ENCODE measurements around the gene RAB35. TPM values are rescaled to one million over a fixed set of nuclear protein-coding genes. Genes with fewer than 3 reads are reported as not detected.

RAB35 gene
- polyA plus RNA-seq, 1 donor from 2014 or later = 60.2 TPM

GRCh38 chr12:120089796-120090195 is 26.8 kb downstream of the RAB35 start:
- TF ChIP-seq TAF1 (IDR thresholded peaks at IDR 0.05; ENCODE audit: low read depth) = no peak
- no peak for TF ChIP-seq SMC3 (conservative IDR thresholded peaks at IDR 0.05; ENCODE audit: poor library complexity)
- TF ChIP-seq EZH2 (IDR thresholded peaks at IDR 0.05; ENCODE audit: borderline replicate concordance, insufficient read depth, low read length, poor library complexity, severe bottlenecking) = no peak
- TF ChIP-seq REST (IDR thresholded peaks at IDR 0.05; ENCODE audit: borderline replicate concordance) = no peak
- TF ChIP-seq MXI1 (conservative IDR thresholded peaks at IDR 0.05; ENCODE audit: poor library complexity, severe bottlenecking) = no peak
- TF ChIP-seq, protein P1, sequence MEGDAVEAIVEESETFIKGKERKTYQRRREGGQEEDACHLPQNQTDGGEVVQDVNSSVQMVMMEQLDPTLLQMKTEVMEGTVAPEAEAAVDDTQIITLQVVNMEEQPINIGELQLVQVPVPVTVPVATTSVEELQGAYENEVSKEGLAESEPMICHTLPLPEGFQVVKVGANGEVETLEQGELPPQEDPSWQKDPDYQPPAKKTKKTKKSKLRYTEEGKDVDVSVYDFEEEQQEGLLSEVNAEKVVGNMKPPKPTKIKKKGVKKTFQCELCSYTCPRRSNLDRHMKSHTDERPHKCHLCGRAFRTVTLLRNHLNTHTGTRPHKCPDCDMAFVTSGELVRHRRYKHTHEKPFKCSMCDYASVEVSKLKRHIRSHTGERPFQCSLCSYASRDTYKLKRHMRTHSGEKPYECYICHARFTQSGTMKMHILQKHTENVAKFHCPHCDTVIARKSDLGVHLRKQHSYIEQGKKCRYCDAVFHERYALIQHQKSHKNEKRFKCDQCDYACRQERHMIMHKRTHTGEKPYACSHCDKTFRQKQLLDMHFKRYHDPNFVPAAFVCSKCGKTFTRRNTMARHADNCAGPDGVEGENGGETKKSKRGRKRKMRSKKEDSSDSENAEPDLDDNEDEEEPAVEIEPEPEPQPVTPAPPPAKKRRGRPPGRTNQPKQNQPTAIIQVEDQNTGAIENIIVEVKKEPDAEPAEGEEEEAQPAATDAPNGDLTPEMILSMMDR (IDR thresholded peaks at IDR 0.05; ENCODE audit: poor library complexity, severe bottlenecking) = no peak
- TF ChIP-seq POLR2AphosphoS5 (IDR thresholded peaks at IDR 0.05) = no peak
- no peak for TF ChIP-seq EP300 (conservative IDR thresholded peaks at IDR 0.05; ENCODE audit: poor library complexity, severe bottlenecking)
- H3K9ac ChIP-seq (ENCODE audit: low read length) = no peak overlapping the region
- no peaks in the 10 kb centered on the region for H3K9me3 ChIP-seq (ENCODE audit: low read length)
- H3K36me3 ChIP-seq (ENCODE audit: insufficient read depth, low read length) = peaks cover 5% of the 10 kb centered on the region
- no peaks in the 10 kb centered on the region for H3K9me2 ChIP-seq (ENCODE audit: insufficient read depth, low read length)
- no peaks in the 10 kb centered on the region for H3K79me2 ChIP-seq (replicated peaks; ENCODE audit: insufficient read depth, low read length)
- peaks cover 3% of the 10 kb centered on the region for H4K20me1 ChIP-seq (ENCODE audit: insufficient read depth)
- H3K27me3 ChIP-seq (ENCODE audit: insufficient read depth, low read depth, low read length) = no peaks in the 10 kb centered on the region
- H3K27ac ChIP-seq (ENCODE audit: low read length) = no peak overlapping the region
- no peak overlapping the region for H3K4me3 ChIP-seq (ENCODE audit: low read length)
- no peak overlapping the region for H3K4me2 ChIP-seq (ENCODE audit: low read length)
- H2AFZ ChIP-seq (ENCODE audit: low read depth, low read length) = no peak overlapping the region
- H3F3A ChIP-seq (ENCODE audit: insufficient read depth, low read length, poor library complexity, severe bottlenecking) = no peaks in the 10 kb centered on the region

GRCh38 chr12:120089105-120089504 is 27.4 kb downstream of the RAB35 start:
- Histone ChIP-seq H3K36me3 (ENCODE audit: insufficient read depth, low read length) (peaks cover 5% of the 10 kb centered on the region), H3K9ac (ENCODE audit: low read length) (no peak overlapping the region), H3K79me2 (replicated peaks; ENCODE audit: insufficient read depth, low read length) (no peaks in the 10 kb centered on the region), H3K27me3 (ENCODE audit: insufficient read depth, low read depth, low read length) (no peaks in the 10 kb centered on the region), H3K4me2 (ENCODE audit: low read length) (no peak overlapping the region), H4K20me1 (ENCODE audit: insufficient read depth) (no peaks in the 10 kb centered on the region), H3F3A (ENCODE audit: insufficient read depth, low read length, poor library complexity, severe bottlenecking) (no peaks in the 10 kb centered on the region), H3K9me3 (ENCODE audit: low read length) (no peaks in the 10 kb centered on the region), H3K27ac (ENCODE audit: low read length) (no peak overlapping the region), H2AFZ (ENCODE audit: low read depth, low read length) (no peak overlapping the region), H3K9me2 (ENCODE audit: insufficient read depth, low read length) (no peaks in the 10 kb centered on the region), H3K4me3 (ENCODE audit: low read length) (no peak overlapping the region)
- TF ChIP-seq, protein P1 (IDR thresholded peaks at IDR 0.05; ENCODE audit: poor library complexity, severe bottlenecking) = no peak
- no peak for TF ChIP-seq MXI1 (conservative IDR thresholded peaks at IDR 0.05; ENCODE audit: poor library complexity, severe bottlenecking)
- TF ChIP-seq EZH2 (IDR thresholded peaks at IDR 0.05; ENCODE audit: borderline replicate concordance, insufficient read depth, low read length, poor library complexity, severe bottlenecking) = no peak
- TF ChIP-seq TAF1 (IDR thresholded peaks at IDR 0.05; ENCODE audit: low read depth) = no peak
- TF ChIP-seq SMC3 (conservative IDR thresholded peaks at IDR 0.05; ENCODE audit: poor library complexity) = no peak
- no peak for TF ChIP-seq POLR2AphosphoS5 (IDR thresholded peaks at IDR 0.05)
- TF ChIP-seq RAD21 (conservative IDR thresholded peaks at IDR 0.05) = no peak
- TF ChIP-seq REST (IDR thresholded peaks at IDR 0.05; ENCODE audit: borderline replicate concordance) = no peak
- TF ChIP-seq EP300 (conservative IDR thresholded peaks at IDR 0.05; ENCODE audit: poor library complexity, severe bottlenecking) = no peak

Data from neural cell (in vitro differentiated cells).